GM12878 (cell line): ENCODE measurements around the gene MXD4. TPM values are rescaled to one million over a fixed set of nuclear protein-coding genes. Genes with fewer than 3 reads are reported as not detected.

Experiments
- ATAC-seq: fragments of 200-7000 bp; cut with Tn5 transposase; 3 replicates; pipeline ENCODE4 v1.9.1; 2020; ENCODE audit warnings: mild to moderate bottlenecking, moderate library complexity
- BruUV-seq: library from RNA; stranded (reverse); fragments of 400-500 nt; replicated peaks from 2 replicates; lab custom pipeline; 2021; lab: Mats Ljungman, UMichigan
- CTCF ChIA-PET: fragments of 300-600 bp; sonication (Branson Sonifier 250); formaldehyde crosslinking; extraction: SDS; loops from one replicate; lab custom pipeline; 2021; ENCODE audit warnings: inconsistent platforms; lab: Yijun Ruan, JAX
- POLR2A ChIA-PET: fragments of 350-600 bp; formaldehyde crosslinking; extraction: SDS; loops from one replicate; lab custom pipeline; 2021; ENCODE audit warnings: inconsistent platforms; lab: Charles Lee
- RAD21 ChIA-PET: fragments of 300-600 bp; sonication (Branson Sonifier 250); formaldehyde crosslinking; loops from one replicate; lab custom pipeline; 2023; ENCODE audit warnings: antibody characterized with exemption; ENCODE audit not compliant: unreplicated experiment; lab: Charles Lee
- SMC1A ChIA-PET: fragments of 300-600 bp; sonication (Branson Sonifier 250); formaldehyde crosslinking; loops from one replicate; lab custom pipeline; 2023; ENCODE audit not compliant: unreplicated experiment, uncharacterized antibody; lab: Charles Lee
- DNase-seq: peaks from one replicate; pipeline ENCODE4 v3.0.0-alpha.2; 2011; ENCODE audit warnings: low read depth, low spot score
- FAIRE-seq: peaks from 3 replicates; lab custom pipeline; 2011; peaks lifted over from hg19 to GRCh38; lab: Jason Lieb, UNC
- H2AFZ ChIP-seq: 2 replicates; pipeline ENCODE4 v1.6.0; 2011; ENCODE audit warnings: low read depth, low read length, control low read depth; ENCODE audit not compliant: control insufficient read depth
- H3K27ac ChIP-seq: 2 replicates; pipeline ENCODE4 v1.5.1; 2011; ENCODE audit warnings: control low read depth; ENCODE audit not compliant: control insufficient read depth, insufficient read depth
- H3K27me3 ChIP-seq, 2 experiments: replicated peaks in 1 of 2; 2 replicates each; pipeline versions ENCODE4 v1.6.0 to v1.6.1; 2011; ENCODE audit warnings: low read length in 1 of 2; ENCODE audit not compliant: control insufficient read depth in 2 of 2, insufficient read depth in 2 of 2
- H3K36me3 ChIP-seq, 2 experiments: 2 replicates each; pipeline ENCODE4 v1.5.1; 2011; ENCODE audit warnings: low read length in 1 of 2; ENCODE audit not compliant: control insufficient read depth in 2 of 2, insufficient read depth in 2 of 2
- H3K4me1 ChIP-seq: 2 replicates; pipeline ENCODE4 v1.6.1; 2011; ENCODE audit warnings: mild to moderate bottlenecking, low read length, moderate library complexity, mixed read lengths; ENCODE audit not compliant: control insufficient read depth, insufficient read depth
- H3K4me2 ChIP-seq: 2 replicates; pipeline ENCODE4 v1.6.0; 2011; ENCODE audit warnings: control low read depth; ENCODE audit not compliant: control insufficient read depth, insufficient read depth
- H3K4me3 ChIP-seq: fragments of 200-600 bp; sonication (generic); 2 replicates; pipeline ENCODE4 v1.5.1; 2016
- H3K79me2 ChIP-seq: 2 replicates; pipeline ENCODE4 v1.6.0; 2011; ENCODE audit warnings: low read length; ENCODE audit not compliant: control insufficient read depth, insufficient read depth
- H3K9ac ChIP-seq: 2 replicates; pipeline ENCODE4 v1.8.0; 2011; ENCODE audit warnings: low read length, control low read depth, mixed read lengths; ENCODE audit not compliant: control insufficient read depth, insufficient read depth
- H3K9me3 ChIP-seq: replicated peaks from 3 replicates; pipeline ENCODE4 v1.5.1; 2011; ENCODE audit warnings: mild to moderate bottlenecking, low read length; ENCODE audit not compliant: control insufficient read depth, insufficient read depth
- H4K20me1 ChIP-seq: 2 replicates; pipeline ENCODE4 v1.6.0; 2011; ENCODE audit not compliant: control insufficient read depth, insufficient read depth
- ESRRA ChIP-seq: IDR thresholded peaks from 2 replicates; pipeline ENCODE4 v1.6.1; 2012; ENCODE audit warnings: mild to moderate bottlenecking, low read length, improper control_type of control experiment
- SPI1 ChIP-seq: IDR thresholded peaks from 2 replicates; pipeline ENCODE4 v1.6.1; 2011; ENCODE audit warnings: low read depth, mild to moderate bottlenecking, low read length, moderate library complexity, borderline replicate concordance; ENCODE audit not compliant: insufficient read depth
- ZNF687 ChIP-seq: fragments of 450-650 bp; IDR thresholded peaks from 2 replicates; pipeline ENCODE4 v1.6.1; 2017; ENCODE audit warnings: mild to moderate bottlenecking, moderate library complexity
- WGBS: methylation state at CpG from one replicate; pipeline ENCODE4 v1.1.6; 2016; ENCODE audit warnings: low lambda C conversion rate; ENCODE audit not compliant: insufficient replicate concordance, insufficient coverage; ENCODE audit errors: missing lambda C conversion rate; 5-methylcytosine and 5-hydroxymethylcytosine counted together
- in situ Hi-C: fragments of 300-500 bp; cut with MboI; formaldehyde crosslinking; loops from 9 replicates; pipeline ENCODE4 v1.14.3; 2018; ENCODE audit warnings: mixed read lengths
- intact Hi-C: fragments of 100-400 bp; cut with micrococcal nuclease; formaldehyde crosslinking; loops from one replicate; pipeline ENCODE4 v1.14.2; 2022; ENCODE audit not compliant: unreplicated experiment
- polyA plus RNA-seq, 11 experiments: library from polyadenylated mRNA; depleted of rRNA in 4 of 11; unstranded in 6 of 11; stranded (reverse) in 5 of 11; fragments of >200 nt; fragmentation: Nextera tagmentation in 4 of 11; fragmentation: Illumina TruSeq in 1 of 11; extraction: Ambion mirVana in 4 of 11; extraction: Trizol in 1 of 11; gene quantifications; 1 replicate in 1 of 11; 2 replicates in 10 of 11; pipeline versions ENCODE4 v1.2.1 to v1.2.3, GENCODE V29; 2011 to 2016; ENCODE audit warnings: inconsistent platforms in 2 of 11, missing spikeins in 2 of 11, low read depth in 1 of 11
- total RNA-seq, 4 experiments: library from RNA; depleted of rRNA in 3 of 4; stranded (reverse); fragments of >200 nt in 3 of 4; fragmentation: Illumina TruSeq in 1 of 4; extraction: Trizol in 1 of 4; gene quantifications; 2 replicates each; pipeline versions ENCODE4 v1.2.1 to v1.2.3, GENCODE V29; 2013 to 2021

MXD4 gene
- total and polyA plus RNA-seq, 10 of the 15 experiments (the other 5 are each of a cell fraction or from before 2014, with no cell fraction given): 0.21 to 25.6 (median 5.2) TPM

GRCh38 chr4:2305766-2306501 lies 44.0 kb upstream of the MXD4 start:
- 34% methylated on average over 11 of the region's 11 CpGs for WGBS
- ATAC-seq (no peak), FAIRE-seq (no peak), DNase-seq (no peak)
- in situ Hi-C loops (no loop called here), intact Hi-C loops (no loop called here)
- no peaks in the 10 kb centered on the region; the same call in 2 of the 3 replicates for H3K9me3 ChIP-seq
- POLR2A ChIA-PET: no interaction called here
- no peaks in the 10 kb centered on the region for H3K27me3 ChIP-seq
- H3K4me2 ChIP-seq: no peak overlapping the region
- no peak overlapping the region for H3K27ac ChIP-seq
- no peaks in the 10 kb centered on the region for H3K36me3 ChIP-seq
- RAD21 ChIA-PET: no interaction called here
- BruUV-seq: no TSS peak
- SMC1A ChIA-PET: no interaction called here
- no peaks in the 10 kb centered on the region for H3K79me2 ChIP-seq
- H4K20me1 ChIP-seq: no peaks in the 10 kb centered on the region
- CTCF ChIA-PET: no interaction called here
- TF ChIP-seq SPI1 (0 out of 2 replicates have a peak, but pooled peaks have one; percentile 13), ESRRA (no peak), ZNF687 (no peak)
- H3K4me3 ChIP-seq: no peak overlapping the region
- no peaks in the 10 kb centered on the region; the same call in 1 of the 2 replicates for H3K4me1 ChIP-seq
- no peak overlapping the region for H3K9ac ChIP-seq
- H2AFZ ChIP-seq: no peak overlapping the region
